ENCODE data around the gene SULF2.

The SULF2 gene

DNA sequence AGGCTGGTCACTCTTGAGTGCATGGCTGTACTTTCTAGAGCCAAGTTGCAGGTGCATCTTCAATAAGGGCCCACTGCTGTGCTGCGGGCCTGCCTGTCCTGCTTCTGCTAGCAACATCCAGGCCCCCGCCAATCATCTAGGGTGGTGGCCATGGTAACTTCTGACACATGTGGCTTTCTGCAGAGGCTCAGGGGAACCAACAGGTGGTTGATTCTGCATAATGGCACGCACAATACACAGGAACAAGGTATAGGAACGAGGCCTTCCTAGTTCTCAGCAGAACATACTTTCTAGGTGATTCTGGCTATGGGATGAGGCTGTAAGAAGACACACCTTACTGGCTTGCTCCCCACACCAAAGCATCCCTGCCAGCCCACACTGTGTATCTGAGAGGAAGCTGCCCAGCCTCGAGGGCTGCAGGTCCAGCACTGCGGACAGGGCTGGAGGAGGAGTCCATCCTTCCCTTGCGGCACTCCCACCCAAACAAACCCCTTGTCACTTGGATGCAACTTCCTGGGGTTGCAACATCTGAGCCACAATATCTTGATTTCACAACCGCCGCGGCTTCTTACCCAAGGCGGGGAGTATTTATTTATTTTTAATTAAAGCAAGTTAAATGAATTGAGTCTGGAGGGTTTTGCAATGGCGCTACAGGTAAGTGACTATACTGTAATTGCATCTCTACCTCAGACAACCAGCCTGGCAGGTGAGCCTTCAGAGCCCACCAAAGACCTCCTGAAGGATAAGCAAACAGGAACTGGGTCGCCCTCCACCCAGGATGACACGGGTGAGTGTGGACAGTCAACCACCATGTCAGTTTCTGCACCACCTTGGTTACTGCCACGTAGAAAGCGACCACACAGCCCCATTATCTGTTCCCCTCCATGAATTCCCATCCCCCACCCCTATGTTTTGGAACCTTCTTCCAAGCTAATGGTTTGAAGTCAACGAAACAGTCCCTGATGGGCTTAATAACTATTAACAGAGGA is 49.6 kb downstream of the SULF2 start:
- FAIRE-seq, result no peak

DNA sequence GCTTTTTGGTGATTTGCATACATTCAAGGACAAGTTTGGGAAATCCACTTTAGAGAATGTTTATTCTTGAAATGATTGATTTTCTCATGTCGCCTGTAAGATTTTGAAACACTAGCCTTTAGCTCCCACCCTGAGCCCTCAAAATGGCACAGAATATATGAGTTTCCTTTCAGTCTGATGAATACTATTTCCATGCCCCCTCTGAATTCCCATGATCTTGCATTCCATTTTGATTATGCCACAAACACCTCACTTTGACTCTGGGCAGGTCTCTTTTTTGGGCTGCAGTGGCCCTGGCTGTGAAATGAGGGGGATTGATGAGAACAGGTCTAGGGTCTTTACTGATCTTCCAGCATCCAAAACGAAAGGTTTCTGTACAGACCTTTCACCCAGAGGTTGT is 50.4 kb downstream of the SULF2 start:
- FAIRE-seq, result no peak

DNA sequence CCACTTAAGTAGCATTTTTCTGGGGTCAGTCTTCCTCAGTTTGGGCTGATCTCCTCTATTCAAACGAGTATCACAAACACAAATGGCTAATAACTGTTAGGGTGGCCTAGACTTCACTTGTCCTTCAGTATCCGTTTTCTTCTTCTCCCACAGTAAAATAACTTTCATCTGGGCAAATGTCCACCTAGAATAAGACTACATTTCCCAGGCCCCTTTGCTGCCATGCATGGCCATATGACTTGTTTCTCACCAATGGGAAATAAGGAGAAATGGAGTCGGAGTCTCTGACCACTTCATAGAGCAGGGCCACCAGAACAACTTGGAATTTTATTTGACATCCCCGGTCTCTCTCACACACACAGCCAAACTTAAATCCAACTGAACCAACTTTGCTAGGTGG is 51.4 kb downstream of the SULF2 start:
- no peak for FAIRE-seq

DNA sequence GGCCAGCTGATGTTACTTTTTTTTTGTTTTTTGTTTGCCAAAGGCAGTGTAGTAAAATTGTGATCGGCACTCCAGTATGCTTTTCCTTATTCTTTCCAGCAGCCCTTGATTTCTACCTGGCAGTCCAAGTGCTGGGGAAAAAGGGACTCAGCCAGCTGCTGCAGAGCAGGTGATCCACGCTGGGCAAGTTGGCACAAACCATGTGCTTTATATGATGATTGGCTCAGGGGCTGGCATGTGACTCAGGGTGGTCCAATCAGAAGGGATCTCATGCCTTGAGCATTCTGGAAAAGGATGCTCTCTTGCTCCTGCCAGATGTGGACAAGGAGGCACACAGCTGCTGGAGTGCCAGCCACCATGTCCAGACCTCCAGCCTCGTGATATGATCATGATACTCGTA is 54.5 kb downstream of the SULF2 start:
- FAIRE-seq, result no peak

DNA sequence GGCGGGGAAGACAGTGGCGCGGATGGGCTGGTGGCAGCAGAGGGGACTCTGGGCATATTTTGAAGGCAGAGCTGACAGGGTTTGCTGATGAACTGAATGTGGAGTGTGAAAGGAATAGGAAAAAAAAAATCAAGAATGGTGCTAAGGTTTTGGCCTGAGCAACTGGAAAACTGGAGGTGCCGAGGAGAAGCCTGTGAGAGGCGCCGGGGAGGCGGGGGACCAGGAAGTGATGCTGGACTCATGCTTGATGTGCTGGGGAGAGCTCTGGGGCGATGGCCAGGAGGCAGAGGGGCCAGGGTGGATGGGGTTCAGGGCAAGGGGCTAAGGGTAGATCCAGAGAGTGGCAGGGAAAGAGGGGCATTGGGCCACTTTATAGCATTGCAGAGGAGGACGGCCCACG is 55.8 kb downstream of the SULF2 start:
- FAIRE-seq, result no peak

DNA sequence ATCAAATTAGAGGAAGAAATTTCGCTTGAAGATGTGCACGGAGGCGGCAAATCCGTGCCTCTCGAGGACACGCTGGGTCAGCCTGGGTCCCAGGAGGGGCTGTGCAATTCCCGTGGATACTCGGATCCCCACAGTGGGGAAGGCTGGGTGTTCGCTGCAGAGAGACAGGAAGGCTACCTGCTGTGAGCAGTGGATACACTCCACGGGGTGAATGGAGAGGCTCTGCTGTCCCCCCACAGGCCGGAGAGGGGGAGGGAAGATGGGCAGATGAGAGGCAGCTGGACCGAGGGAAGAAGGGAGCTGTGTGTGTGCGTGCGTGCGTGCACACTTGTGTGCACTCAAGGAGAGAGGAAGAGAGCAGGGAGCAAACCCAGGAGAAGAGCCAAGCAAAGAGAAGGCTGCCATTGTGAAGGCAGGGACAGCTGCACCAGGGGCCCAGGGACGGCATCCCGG is 57.3 kb downstream of the SULF2 start:
- no peak for FAIRE-seq

DNA sequence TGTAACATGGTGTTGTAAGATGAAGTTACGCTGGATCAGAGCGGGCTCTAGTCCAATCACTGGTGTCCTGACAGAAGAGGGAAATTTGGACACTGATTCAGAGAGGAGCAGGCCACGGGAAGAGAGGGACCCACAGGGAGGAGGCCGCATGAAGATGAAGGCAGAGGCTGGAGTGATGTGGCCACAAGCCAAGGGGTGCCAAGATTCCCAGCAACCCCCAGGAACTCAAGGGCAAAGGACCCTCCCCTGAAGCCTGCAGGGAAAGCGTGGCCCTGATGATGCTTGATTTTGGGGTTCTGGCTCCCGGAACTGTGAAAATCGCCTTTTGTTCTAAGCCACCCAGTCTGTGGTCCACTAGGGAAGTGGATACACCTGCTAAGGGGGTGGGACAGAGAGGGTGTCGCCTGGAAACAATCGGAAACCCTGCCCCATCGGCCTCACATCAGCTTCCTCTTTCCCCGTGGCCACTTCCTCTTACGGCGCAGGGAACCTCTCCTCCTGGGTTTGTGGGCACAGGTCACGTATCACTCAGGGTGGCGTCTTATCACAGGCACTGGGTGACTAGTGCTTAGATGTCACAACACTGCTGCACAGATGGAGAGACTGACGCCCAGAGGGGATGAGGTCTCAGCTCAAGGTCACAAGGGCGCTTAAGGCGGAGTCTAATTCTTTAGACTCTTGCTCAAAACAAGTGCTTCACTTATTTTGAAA is 58.0 kb downstream of the SULF2 start:
- no peak for FAIRE-seq

DNA sequence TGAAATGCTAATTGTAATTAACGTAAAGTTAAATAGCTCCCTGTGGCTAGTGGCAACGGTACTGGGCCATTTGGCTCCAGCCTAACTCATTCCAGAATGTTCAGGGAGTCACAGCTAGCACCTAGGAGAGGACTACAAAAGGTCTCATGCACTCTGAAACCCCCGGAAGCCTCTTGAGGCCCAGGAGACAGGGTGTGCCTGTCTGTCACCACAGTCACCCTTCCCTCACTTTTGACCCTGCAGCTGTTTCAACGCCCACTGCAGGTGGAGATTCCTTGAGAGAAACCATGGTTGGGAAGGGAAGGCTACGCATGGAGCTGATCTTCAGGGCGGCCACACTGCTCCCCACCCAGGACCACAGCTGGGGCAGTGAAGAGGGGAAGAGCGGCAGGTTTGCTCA is 58.6 kb downstream of the SULF2 start:
- no peak for FAIRE-seq

DNA sequence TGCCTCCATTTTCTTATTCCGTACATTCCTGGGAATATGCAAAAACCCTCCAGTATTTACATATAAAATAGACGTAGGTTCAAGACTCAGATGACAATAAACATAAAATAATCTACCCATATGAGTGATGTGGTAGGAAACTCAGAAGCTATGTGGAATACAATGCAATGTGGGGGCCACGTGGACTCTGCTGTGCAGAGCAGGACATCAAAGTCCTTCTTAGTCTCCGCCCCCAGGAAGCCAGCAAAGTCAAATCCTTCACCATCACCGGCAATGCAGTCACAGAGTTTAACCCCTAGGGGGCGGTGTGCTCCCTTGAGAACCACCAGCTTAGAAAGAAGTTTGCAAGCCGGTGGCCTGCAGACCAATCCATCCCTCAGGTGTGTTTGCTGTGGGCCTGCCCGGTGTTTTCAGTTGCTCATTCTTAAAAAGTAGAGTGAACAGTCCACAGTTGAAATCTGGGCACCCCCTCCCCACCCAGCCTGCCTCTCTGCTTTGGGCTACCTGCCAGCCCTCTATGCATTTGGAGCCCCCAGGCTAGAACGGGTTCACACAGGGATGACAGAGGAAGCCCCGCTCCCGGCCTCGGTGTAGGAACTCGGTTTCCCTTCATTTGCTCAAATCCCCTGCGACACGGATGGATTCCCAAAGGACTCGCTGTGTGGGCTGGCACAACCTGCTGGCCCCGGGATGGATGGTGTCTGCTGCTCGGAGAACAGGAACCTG is 59.9 kb downstream of the SULF2 start:
- no peak for FAIRE-seq

DNA sequence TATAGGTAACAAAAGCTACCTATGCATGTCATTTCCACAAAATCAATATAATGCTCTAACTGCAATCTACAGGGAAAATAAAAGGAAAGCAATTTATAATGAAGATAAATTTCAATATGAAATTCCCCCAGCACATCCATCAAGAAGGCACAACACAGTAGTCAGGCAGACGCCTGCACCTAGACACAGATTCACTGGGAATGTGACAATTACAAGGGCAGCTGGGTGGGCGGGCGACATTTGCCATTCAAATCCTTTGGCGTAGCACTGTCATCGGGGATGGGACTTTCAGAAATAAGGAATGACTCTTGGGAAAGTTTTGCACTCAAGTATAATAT is 60.4 kb downstream of the SULF2 start:
- no peak for FAIRE-seq

DNA sequence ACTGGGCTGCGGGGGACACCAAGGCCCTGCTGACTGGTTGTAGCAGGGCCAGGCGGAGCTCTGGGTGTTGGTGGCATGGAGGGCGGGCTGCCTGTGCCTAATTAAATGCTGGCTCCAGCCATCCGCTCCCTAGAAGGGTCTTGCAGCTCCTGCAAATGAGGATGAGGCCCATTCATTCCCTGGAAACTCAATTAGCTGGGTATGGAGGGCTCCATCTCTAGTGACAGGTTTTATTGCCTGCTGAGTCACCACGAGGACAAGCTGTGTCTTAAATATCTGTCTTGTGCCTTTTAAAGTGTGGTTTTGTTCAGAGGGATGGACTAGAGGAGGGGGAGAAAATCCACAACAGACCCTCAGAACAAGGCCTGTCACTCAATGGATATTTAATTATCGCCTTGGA is 60.9 kb downstream of the SULF2 start:
- no peak for FAIRE-seq

DNA sequence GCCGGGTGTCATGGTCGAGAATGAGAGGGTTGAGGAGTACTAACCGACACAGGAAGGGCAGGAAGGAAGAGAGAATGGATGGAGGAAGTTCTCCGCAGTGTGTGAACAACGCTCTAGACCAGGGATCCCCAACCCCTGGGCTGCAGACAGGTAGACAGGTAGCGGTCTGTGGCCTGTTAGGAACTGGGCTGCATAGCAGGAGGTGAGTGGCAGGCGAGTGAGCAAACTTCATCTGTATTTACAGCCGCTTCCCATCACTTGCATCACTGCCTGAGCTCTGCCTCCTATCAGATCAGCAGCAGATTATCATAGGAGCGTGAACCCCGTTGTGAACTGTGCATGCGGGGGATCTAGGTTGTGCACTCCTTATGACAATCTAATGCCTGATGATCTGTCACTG is 62.0 kb downstream of the SULF2 start:
- no peak for FAIRE-seq

DNA sequence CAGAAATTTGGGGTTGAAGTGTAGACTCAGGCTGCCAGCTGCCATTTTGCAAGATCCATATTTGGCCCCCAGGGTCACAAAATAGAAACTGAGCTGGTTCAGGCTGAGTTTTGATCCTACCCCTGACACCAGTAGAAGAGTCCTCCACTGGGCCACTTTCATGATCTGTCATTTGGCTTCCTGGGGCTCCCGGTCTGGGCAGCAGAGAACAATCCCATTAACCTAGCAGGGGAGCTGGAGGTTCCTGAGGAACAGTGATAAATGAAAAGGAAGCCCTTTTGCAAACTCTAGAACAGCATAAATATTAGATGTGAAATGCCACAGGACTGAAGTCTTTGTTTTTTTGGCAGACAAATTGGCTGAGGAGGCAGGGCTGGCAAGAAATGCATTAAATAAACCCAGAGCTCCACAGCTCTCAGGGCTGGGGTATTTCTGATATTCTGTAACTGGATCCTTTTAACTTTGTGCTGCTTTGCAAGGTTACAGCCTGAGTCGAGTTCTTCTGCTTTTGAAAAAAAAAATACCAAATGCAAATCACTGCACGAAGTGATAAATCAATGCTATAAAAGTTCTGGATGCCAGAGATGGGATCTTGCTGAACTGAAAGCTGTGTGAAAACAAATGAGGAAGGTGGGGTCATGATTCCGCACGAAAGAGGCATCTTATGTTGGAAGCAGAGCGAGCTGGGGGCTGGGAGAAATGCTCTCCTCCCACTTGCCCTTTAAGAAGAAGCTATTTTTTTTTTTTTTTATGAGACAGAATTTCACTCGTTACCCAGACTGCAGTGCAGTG is 64.4 kb downstream of the SULF2 start:
- no peak for FAIRE-seq

DNA sequence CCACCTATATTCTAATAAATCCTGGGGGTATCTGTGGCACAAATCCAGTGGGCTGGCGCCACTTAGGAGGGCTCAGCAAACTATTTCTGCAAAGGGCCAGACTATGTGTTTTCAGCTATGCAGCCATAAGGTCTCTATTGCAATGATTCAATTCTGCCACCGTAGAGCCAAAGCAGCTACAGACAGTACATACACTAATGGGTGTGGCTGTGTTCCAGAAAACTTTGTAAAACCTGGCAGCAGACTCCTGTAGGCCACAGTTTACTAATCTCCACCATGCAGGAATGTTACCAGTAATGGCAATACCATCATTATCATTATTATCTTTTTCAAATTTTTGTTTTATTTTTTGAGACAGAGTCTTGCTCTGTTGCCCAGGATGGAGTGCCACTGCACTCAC is 65.7 kb downstream of the SULF2 start:
- FAIRE-seq, result no peak

DNA sequence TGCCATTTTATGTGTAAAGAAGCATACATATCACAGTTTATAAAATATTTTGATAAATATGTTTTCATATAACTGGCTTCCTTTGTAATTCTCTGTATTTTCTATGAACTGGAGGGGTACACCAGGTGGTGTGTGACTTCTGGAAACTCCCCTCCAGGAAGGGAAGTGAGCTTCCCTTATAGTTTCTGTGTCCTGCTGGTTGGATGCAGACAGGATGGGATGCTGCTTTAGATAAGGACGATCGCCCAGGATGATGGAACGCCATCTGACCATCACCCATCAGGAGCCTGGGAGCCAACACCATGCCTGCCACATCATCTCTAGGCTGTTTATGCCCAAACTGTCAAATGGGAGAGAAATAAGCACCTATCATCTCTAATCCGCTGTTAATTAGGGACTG is 66.1 kb downstream of the SULF2 start:
- FAIRE-seq, result no peak

DNA sequence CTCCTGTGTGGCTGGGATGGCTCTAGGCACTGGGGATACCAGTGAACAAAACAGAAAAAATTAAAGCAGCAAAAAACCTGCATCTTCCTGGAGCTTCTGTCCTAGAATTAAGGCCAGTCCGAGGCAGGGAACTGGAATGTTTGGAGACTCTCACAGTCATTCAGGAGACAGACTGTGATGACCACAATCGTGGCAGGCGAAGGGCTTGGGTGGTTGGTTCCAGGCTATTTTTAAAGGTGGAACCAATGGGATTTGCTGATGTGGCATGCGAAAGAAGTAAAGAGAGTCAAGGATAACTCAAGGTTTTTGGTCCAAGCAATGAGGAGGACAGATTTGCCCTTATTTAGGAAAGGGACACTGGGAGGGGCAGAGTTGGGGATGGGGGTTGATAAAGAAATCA is 66.9 kb downstream of the SULF2 start:
- no peak for FAIRE-seq

DNA sequence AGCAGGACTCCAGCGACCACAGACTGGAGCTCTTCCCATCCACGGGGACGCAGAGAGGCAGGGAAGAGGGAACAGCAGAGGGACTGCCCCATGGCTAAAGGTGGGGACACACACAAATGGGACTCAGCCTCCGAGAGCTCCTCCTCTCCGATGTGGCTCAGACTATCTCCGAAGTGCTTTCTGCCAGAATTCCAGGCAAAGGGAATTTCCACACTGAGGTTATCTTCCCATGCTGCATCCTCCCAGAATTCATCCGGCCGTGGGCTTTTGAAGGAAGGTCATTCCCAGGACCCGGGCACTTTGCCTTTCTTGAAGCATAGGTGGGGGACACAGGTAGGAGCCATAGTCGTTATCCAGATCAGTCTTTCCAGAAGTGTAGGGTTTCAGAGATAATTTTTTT is 67.9 kb downstream of the SULF2 start:
- no peak for FAIRE-seq

DNA sequence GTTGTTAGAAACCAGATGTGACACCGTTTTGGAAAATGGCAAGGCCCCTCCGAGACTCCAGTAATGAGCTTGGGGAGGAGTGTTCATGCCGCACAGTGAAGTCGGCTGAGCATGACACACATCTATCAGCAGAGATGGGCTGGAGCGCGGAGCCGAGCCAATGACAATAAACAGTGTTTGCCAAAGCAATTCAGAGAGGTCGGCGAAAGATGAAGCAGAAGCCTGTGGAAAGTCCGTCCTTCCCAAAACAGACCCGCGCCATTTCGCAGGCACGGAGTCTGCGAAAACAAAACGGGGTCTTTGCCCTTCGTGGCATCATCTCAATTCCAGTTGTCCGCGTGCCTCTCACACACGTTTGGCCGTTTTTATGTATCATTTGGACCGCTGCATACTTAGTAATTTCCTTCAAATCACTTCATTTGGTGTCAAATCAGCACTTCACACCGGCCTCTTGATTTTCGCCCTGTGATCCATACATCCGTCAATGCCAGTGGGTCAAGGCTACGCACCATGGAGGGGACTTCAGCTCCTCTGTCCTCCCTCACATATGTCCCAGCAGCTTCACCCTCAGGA is 71.3 kb downstream of the SULF2 start:
- no peak for FAIRE-seq

DNA sequence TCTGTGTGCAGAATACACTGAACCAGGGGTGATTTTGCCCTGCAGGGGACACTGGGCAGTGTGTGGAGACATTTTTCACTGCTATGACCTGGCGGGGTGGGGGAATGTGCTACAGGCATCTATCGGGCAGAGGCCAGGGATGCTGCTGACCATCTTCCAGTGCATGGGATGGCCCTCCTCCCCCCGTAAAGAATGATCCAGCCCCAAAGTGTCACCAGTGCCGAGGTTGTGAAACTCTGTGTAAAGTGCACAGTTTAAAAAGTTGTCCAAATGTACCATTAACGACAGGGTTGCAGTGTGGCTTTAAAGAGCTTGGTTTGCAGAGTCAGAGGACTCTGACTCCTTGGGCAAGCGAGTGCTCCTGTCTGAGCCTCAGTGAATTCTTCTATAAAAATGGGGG is 72.1 kb downstream of the SULF2 start:
- FAIRE-seq, result no peak

DNA sequence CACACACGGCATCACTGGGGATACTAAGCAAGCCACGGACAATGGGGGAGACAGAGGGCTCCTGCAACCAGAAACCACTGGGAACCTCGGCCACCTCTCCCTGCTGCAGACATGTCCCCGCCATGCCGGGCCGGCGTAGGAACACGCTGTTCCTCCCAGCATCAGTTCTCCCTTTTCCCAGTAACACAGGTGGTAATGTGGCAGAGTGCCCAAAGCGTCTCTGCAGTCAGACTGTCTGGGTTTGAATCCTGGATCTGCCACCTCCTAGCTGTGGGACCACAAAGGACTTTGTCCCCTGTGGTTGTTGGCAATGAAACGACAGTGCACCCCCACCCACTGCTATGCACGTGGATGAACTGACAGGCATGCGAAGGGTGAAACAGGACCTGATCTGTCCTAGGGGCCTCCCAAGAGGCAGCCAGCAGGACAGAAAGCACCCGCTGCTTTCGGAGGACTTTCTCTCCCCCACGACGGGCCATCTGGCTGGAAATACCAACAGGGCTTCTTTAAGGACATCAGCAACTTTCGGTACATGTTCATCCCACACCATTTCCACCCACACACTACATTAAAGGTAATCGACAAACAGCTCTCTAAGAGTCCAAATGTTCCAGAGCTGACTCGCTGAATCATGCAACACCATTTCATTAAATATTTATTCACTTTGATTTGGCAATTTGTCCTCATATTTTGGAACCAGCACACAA is 74.1 kb downstream of the SULF2 start:
- no peak for FAIRE-seq

DNA sequence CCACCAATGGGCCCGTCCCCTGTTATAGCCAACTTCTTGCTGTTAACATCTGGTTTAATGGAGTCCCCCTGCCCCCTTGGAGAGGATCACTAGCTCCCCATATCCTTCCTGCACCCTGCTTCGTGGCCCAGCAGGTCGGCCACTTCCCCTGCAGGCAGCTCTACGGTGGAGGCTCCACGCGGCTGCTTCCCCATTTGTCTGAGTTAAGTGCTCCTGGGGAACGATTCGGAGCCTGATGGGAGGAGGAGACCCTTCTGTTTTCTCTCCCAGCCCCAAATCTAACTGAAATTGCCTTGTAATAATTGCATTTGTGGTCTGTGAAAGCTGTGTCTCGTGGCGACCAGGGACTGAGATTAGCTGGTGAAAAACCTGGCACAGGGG is 74.6 kb downstream of the SULF2 start:
- FAIRE-seq, result no peak
